ENCODE data around the gene IKZF2.

The IKZF2 gene

DNA sequence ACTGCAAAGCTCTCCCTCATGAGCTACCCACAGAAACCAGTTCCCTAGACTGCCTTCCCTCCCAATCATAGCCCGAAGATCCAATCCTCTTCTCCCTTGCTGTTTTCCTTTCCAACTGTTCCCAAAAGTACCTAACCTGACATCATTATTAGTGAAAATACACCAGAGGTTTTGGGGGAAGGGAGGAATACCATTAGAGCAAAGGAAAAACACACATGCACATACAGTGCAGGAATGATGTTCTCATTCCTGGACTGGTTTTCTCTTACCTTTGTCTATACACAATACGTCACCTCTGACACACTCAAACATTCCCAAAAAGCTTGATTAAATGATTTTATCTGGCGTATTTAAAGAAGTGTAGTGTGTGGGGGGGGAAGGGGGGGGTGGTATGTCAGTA, 46.2 kb downstream of the IKZF2 start:
- ChIA-PET POLR2A (ENCODE audit: low non-redundant PET) (no interaction called here), CTCF (interaction anchor here (0.7 kb wide), 1 partner anchor 193 kb away, joined by 4 read pairs; no protein-coding TSS in a partner anchor)
- H3K27ac ChIP-seq = no peak overlapping the region
- no peak for DNase-seq (ENCODE audit: low spot score)
- TF ChIP-seq, protein P1, sequence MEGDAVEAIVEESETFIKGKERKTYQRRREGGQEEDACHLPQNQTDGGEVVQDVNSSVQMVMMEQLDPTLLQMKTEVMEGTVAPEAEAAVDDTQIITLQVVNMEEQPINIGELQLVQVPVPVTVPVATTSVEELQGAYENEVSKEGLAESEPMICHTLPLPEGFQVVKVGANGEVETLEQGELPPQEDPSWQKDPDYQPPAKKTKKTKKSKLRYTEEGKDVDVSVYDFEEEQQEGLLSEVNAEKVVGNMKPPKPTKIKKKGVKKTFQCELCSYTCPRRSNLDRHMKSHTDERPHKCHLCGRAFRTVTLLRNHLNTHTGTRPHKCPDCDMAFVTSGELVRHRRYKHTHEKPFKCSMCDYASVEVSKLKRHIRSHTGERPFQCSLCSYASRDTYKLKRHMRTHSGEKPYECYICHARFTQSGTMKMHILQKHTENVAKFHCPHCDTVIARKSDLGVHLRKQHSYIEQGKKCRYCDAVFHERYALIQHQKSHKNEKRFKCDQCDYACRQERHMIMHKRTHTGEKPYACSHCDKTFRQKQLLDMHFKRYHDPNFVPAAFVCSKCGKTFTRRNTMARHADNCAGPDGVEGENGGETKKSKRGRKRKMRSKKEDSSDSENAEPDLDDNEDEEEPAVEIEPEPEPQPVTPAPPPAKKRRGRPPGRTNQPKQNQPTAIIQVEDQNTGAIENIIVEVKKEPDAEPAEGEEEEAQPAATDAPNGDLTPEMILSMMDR (conservative IDR thresholded peaks at IDR 0.05; ENCODE audit: low read depth) = no peak

DNA sequence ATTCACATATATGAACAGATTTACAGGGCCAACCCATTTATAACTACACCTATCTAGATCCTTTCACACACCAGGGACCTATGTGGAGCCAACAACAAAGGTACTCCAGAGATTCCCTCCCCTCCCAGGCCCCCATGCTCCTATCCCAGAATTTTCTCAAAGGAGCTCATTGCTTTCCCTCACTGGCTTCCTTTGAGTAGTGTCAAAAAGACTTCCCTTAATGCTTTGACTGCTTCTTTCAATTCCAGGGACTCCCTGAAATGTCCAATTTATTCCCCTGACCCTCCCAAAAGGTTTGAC, 46.6 kb downstream of the IKZF2 start:
- POLR2A ChIA-PET (ENCODE audit: low non-redundant PET) = no interaction called here
- TF ChIP-seq, protein P1 (conservative IDR thresholded peaks at IDR 0.05; ENCODE audit: low read depth) = no peak
- no peak overlapping the region for H3K27ac ChIP-seq
- CTCF ChIA-PET = no interaction called here
- DNase-seq (ENCODE audit: low spot score) = no peak

DNA sequence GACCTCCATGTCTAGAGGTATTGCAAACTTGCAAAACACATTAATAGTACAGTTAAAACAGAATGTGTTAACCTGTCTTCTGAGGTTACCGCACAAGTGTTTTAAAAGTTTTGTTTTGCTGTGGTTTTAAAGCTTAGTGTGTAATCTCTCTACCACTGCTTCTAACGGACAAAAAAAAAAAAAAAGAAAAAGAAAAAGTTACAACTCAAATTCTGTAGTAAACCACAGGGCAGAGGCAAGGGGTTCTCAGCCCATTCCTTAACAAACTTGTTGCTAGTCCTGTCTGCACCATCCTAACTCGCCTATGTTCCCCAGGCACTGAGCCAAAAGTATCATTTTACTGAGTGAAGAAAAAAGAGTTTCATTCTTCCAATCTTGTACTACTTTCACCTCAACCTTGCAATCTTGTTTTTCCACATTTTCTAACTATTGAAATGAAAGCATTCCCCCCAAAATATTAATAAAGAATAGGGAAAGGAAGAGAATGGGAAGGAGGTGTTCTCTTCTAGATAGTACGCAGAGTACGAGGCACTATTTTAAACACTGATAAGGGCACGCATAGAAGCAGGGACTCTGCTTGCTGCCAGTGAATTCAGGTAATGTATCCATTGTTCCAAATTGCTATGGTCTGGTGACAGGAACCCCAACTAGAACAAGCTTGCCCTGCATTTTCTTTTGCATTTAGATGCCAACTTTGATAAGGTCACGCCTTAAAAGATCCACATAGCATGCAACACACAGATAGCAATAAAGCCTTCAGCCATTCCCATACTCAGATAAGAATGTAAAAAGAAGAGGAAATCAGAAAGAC, 47.1 kb downstream of the IKZF2 start:
- TF ChIP-seq, protein P1 (conservative IDR thresholded peaks at IDR 0.05; ENCODE audit: low read depth) = no peak
- no peak for DNase-seq (ENCODE audit: low spot score)
- ChIA-PET CTCF (no interaction called here), POLR2A (ENCODE audit: low non-redundant PET) (no interaction called here)
- H3K27ac ChIP-seq = no peak overlapping the region

DNA sequence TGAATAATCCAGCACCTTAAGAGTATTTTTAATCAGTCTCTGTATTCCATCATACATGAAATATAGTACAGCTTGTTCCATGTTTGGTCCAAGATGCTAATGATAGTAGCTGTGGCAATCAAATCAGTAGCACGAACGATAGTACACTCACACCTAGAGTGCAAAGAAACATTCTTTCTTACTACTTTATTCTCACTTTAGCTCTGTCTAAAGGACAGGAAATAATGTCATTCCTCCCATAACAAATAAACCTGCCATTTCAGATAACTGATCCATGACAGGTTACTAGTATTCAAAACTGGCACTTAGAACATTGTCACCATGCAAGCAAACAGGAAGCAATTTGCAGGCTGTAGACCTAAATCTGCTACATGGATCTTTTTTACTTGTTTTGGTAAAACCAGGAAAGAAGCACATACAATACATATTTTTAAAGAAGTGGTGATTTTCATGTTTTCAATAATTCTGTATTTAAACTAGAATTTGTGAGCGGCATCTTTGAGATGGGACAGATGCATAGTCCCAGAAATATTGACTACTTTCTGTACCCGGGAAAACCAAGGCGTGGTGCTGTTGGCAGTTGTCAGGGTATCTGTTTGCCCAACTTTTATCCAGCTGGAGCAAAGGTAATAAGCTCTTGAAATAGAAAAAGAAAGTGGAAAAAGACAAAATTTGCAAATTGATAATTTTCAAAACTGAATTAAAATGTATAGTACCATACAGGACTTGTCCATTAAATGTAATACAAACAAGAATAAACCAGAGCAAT, 49.5 kb downstream of the IKZF2 start:
- CTCF ChIA-PET = interaction anchor here (0.7 kb wide), 1 partner anchor 301 kb away, joined by 3 read pairs; no protein-coding TSS in a partner anchor
- TF ChIP-seq, protein P1 (conservative IDR thresholded peaks at IDR 0.05; ENCODE audit: low read depth) = no peak
- POLR2A ChIA-PET (ENCODE audit: low non-redundant PET) = no interaction called here
- H3K27ac ChIP-seq = no peak overlapping the region
- no peak for DNase-seq (ENCODE audit: low spot score)

DNA sequence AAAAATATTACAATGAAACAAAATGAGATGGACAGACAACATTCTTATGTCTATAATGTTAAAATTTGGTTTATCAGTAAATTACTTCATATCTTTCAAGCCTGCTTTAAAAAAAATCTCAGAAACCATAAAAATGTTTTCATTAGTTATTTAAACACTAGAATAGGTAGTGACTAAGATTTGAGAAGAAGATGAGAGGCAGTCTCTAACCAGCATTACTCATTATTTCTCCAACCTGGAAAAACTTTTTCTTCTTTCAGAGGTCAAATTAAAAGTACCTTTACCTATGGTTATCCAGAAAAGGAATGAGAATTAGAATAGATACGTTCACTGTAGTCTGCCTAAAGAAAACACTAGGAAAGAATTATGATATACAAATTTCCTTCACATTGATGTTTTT, 50.3 kb downstream of the IKZF2 start:
- CTCF ChIA-PET = no interaction called here
- DNase-seq (ENCODE audit: low spot score) = no peak
- no peak overlapping the region for H3K27ac ChIP-seq
- POLR2A ChIA-PET (ENCODE audit: low non-redundant PET) = no interaction called here
- TF ChIP-seq, protein P1 (conservative IDR thresholded peaks at IDR 0.05; ENCODE audit: low read depth) = no peak

DNA sequence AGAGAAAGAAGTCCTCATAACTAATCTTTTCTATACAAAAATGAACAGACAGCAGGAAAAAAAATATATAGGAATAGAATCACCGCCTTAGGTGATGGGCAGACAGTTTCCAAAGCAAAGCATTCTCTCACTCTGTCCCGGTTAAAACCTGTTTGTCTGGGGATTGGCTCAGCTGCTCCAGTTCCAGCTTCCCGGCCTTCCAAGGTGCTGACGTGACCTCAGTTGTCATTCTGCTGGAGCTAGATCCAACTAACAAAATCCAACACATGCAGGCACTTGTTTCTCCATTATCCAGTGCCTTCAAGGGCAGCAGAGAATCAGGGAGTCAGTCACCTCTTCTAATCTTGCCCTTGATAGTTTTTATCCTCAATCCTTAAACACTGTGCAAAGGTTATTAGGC, 52.8 kb downstream of the IKZF2 start:
- H3K27ac ChIP-seq = no peak overlapping the region
- ChIA-PET POLR2A (ENCODE audit: low non-redundant PET) (no interaction called here), CTCF (interaction anchor here (0.7 kb wide), 1 partner anchor 1436 kb away, joined by 3 read pairs; no protein-coding TSS in a partner anchor)
- no peak for DNase-seq (ENCODE audit: low spot score)
- TF ChIP-seq, protein P1 (conservative IDR thresholded peaks at IDR 0.05; ENCODE audit: low read depth) = no peak
